Dedifferentiated amniotic fluid mesenchymal stem cell (primary cell): ENCODE results near the gene LAMB1.
"Not testable (repeated sequence)": the region's sequence is repeated elsewhere in the genome, so short reads cannot be mapped to it uniquely, and the experiment has no call there.

Experiments used
- DNase-seq: peaks from one replicate; pipeline ENCODE4 v3.0.0-alpha.2; 2016; ENCODE audit errors: extremely low spot score

Gene LAMB1

GRCh38 chr7:107917763-107918651, 85.0 kb downstream of the LAMB1 start:
- no peak for DNase-seq

GRCh38 chr7:107915541-107915940, 87.4 kb downstream of the LAMB1 start:
- no peak for DNase-seq

GRCh38 chr7:107914831-107915230, 88.1 kb downstream of the LAMB1 start:
- no peak for DNase-seq

GRCh38 chr7:107913851-107914250, 89.1 kb downstream of the LAMB1 start:
- DNase-seq: no peak

GRCh38 chr7:107911981-107912380, 91.0 kb downstream of the LAMB1 start:
- DNase-seq: no peak

GRCh38 chr7:107909445-107909844, 93.5 kb downstream of the LAMB1 start:
- DNase-seq: no peak

- no peak for DNase-seq
Observed at GRCh38 chr7:107907790-107908189, 95.2 kb downstream of the LAMB1 start.

- DNase-seq: no peak
Observed at GRCh38 chr7:107902381-107902780, 100.6 kb downstream of the LAMB1 start.

GRCh38 chr7:107900496-107901015, 102.4 kb downstream of the LAMB1 start:
- DNase-seq: no peak

- no peak for DNase-seq
Observed at GRCh38 chr7:107898997-107899594, 103.9 kb downstream of the LAMB1 start.

- DNase-seq: not testable (repeated sequence)
Observed at GRCh38 chr7:107892367-107892741, 110.6 kb downstream of the LAMB1 start.

- DNase-seq: no peak
Observed at GRCh38 chr7:107891636-107892366, 111.2 kb downstream of the LAMB1 start.

GRCh38 chr7:107890962-107891635, 111.9 kb downstream of the LAMB1 start, which contains the start of gene DLD:
TSS of gene DLD (plus strand) at chr7:107891183. CDS start at chr7:107891251, 68 bp downstream.
- DNase-seq: peak; percentile 91

- peak; percentile 16 for DNase-seq
Observed at GRCh38 chr7:107890493-107890961, 112.4 kb downstream of the LAMB1 start.

- no peak for DNase-seq
Observed at GRCh38 chr7:107889992-107890391, 113.0 kb downstream of the LAMB1 start.

- DNase-seq: not testable (repeated sequence)
Observed at GRCh38 chr7:107887827-107888226, 115.1 kb downstream of the LAMB1 start.

GRCh38 chr7:107884066-107884818, 118.7 kb downstream of the LAMB1 start:
- no peak for DNase-seq

- DNase-seq: no peak
Observed at GRCh38 chr7:107882766-107883165, 120.2 kb downstream of the LAMB1 start.

- peak; percentile 54 for DNase-seq
Observed at GRCh38 chr7:107879400-107880035, 123.4 kb downstream of the LAMB1 start.

GRCh38 chr7:107878636-107879035, 124.3 kb downstream of the LAMB1 start:
- no peak for DNase-seq
